Thymus (tissue), 11 donors: ENCODE results near the gene OPCML. TPM values are rescaled to one million over a fixed set of nuclear protein-coding genes. Genes with fewer than 3 reads are reported as not detected.

Experiments
- DNase-seq, 9 donors: peaks; one replicate each; pipeline ENCODE4 v3.0.0-alpha.2; 2013; ENCODE audit warnings: low spot score in 9 of 9, low read depth in 6 of 9, missing footprints in 1 of 9
- H3K27ac ChIP-seq, 2 donors: one replicate each; pipeline ENCODE4 v1.5.1; 2013; ENCODE audit warnings: control low read depth in 1 of 2, low read depth in 1 of 2, low read length in 1 of 2, mild to moderate bottlenecking in 1 of 2, moderate library complexity in 1 of 2
- H3K27me3 ChIP-seq, 2 donors: one replicate each; pipeline ENCODE4 v1.5.1; 2013; ENCODE audit warnings: low read length in 1 of 2; ENCODE audit not compliant: control insufficient read depth in 2 of 2, insufficient read depth in 1 of 2
- H3K36me3 ChIP-seq, 2 donors: one replicate each; pipeline ENCODE4 v1.5.1; 2013; ENCODE audit warnings: low read length in 1 of 2, mild to moderate bottlenecking in 1 of 2, moderate library complexity in 1 of 2; ENCODE audit not compliant: control insufficient read depth in 2 of 2, insufficient read depth in 2 of 2
- H3K4me1 ChIP-seq, 2 donors: one replicate each; pipeline ENCODE4 v1.5.1; 2013; ENCODE audit warnings: low read length in 2 of 2; ENCODE audit not compliant: control insufficient read depth in 2 of 2, insufficient read depth in 2 of 2
- H3K4me3 ChIP-seq, 2 donors: one replicate each; pipeline ENCODE4 v1.5.1; 2013; ENCODE audit warnings: low read length in 2 of 2, control low read depth in 1 of 2, mild to moderate bottlenecking in 1 of 2
- H3K9me3 ChIP-seq, 2 donors: one replicate each; pipeline ENCODE4 v1.5.1; 2013; ENCODE audit warnings: low read length in 1 of 2, mild to moderate bottlenecking in 1 of 2; ENCODE audit not compliant: control insufficient read depth in 2 of 2, insufficient read depth in 1 of 2
- WGBS: extraction: QIAGEN DNeasy Blood & Tissue Kit; methylation state at CpG from one replicate; pipeline ENCODE4 v1.1.7; 2013; 5-methylcytosine and 5-hydroxymethylcytosine counted together
- polyA plus RNA-seq: library from polyadenylated mRNA; stranded (reverse); fragments of 200-250 nt; gene quantifications from one replicate; pipeline ENCODE4 v1.2.3, GENCODE V29; 2013
- total RNA-seq: library from RNA; stranded (reverse); fragments of 120-200 nt; gene quantifications from one replicate; pipeline ENCODE4 v1.2.4, GENCODE V29; 2013
- donor health status: healthy.

The OPCML gene
- total and polyA plus RNA-seq, 2 donors, result 0.07 to 0.09 TPM

GRCh38 chr11:132941024-132941646 lies 591.2 kb downstream of the OPCML start:
- H3K9me3 ChIP-seq, result no peaks in the 10 kb centered on the region
- 66% methylated on average over 4 of the region's 4 CpGs for WGBS
- H3K4me1 ChIP-seq, result no peaks in the 10 kb centered on the region
- peaks cover 35 to 38% of the 10 kb centered on the region in 2 donors for H3K27me3 ChIP-seq
- no peak overlapping the region for H3K4me3 ChIP-seq
- H3K36me3 ChIP-seq, result no peaks in the 10 kb centered on the region
- no peak overlapping the region for H3K27ac ChIP-seq
- peak in 4 of 9 donors; percentile 4 to 23 (median 8) for DNase-seq

- no peak for DNase-seq
- Histone ChIP-seq H3K4me1 (no peaks in the 10 kb centered on the region), H3K9me3 (no peaks in the 10 kb centered on the region), H3K27ac (no peak overlapping the region), H3K36me3 (no peaks in the 10 kb centered on the region), H3K4me3 (no peak overlapping the region), H3K27me3 (peaks cover 6 to 8% of the 10 kb centered on the region in 2 donors)
- 80% methylated on average over 4 of the region's 4 CpGs for WGBS
These were observed 595.3 kb downstream of the OPCML start for GRCh38 chr11:132937016-132937415.

DNA sequence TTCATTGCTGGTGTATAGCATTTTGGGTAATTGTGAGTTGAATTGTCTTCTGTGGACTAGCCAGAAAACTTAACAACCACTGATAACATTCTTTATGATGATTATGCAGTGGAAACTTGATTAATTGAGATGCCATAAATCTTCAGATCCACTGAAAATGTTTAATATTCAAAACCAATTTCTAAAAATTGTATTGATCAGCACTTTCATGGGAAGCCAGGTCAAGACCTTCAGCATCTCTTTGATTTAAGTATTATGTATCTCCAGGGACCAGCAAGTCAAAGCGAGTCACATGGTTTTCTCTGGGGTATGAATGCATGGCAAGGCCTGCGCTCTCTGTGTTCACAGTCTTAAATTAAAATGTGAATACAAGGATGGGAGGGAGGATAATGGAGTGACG lies 596.9 kb downstream of the OPCML start:
- H3K27ac ChIP-seq, result no peak overlapping the region
- no peaks in the 10 kb centered on the region for H3K9me3 ChIP-seq
- H3K27me3 ChIP-seq, result no peaks in the 10 kb centered on the region
- no peak overlapping the region for H3K4me3 ChIP-seq
- WGBS, result 93% methylated on average over 3 of the region's 3 CpGs
- no peak for DNase-seq
- H3K36me3 ChIP-seq, result no peaks in the 10 kb centered on the region
- no peaks in the 10 kb centered on the region for H3K4me1 ChIP-seq

DNA sequence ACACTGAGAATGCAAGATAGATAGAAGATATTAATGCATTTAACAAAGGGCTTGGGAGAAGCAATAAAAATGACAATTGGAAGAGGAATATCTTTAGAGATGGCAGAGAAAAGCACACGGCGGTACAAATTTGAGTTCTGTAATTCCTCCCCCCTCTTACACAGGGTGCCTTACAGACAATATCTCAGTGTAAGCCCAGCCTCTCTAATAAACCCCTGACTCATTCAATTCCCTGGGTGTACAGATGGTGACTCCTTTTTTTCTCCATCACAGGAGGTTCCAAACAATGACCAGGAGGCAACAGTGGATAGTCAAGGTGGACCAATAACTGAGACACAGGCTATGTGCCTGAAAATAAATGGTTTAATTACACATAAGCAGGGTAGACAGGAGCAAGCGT lies 598.6 kb downstream of the OPCML start:
- whole genome bisulfite sequencing, result 91% methylated on average over 3 of the region's 3 CpGs
- Histone ChIP-seq H3K4me3 (no peak overlapping the region), H3K27ac (no peak overlapping the region), H3K27me3 (no peaks in the 10 kb centered on the region), H3K9me3 (no peaks in the 10 kb centered on the region), H3K4me1 (no peaks in the 10 kb centered on the region), H3K36me3 (no peaks in the 10 kb centered on the region)
- no peak for DNase-seq

GRCh38 chr11:132925825-132926469 lies 606.4 kb downstream of the OPCML start:
- no peak for DNase-seq
- H3K27ac ChIP-seq, result no peak overlapping the region
- 85% methylated on average over 3 of the region's 3 CpGs for WGBS
- H3K4me1 ChIP-seq, result no peaks in the 10 kb centered on the region
- H3K4me3 ChIP-seq, result no peak overlapping the region
- H3K9me3 ChIP-seq, result no peaks in the 10 kb centered on the region
- H3K36me3 ChIP-seq, result no peaks in the 10 kb centered on the region
- H3K27me3 ChIP-seq, result no peaks in the 10 kb centered on the region

DNA sequence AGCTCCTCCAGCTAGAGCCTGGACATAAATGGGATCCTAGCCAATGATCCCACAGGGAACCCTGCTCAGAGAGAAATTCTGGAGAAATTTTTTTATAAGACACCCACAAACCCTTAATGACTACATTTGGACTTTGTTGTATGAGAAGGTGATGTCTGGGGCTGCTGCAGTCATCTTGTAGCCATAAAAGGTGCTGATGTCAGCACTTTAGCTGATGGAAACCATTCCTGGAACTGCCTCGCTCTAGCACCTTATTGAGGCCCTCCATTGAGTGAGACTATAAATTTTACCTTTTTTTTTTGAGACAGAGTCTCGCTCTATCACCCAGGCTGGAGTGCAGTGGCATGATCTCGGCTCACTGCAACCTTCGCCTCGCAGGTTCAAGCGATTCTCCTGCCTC lies 610.7 kb downstream of the OPCML start:
- DNase-seq, result no peak
- no peaks in the 10 kb centered on the region for H3K9me3 ChIP-seq
- no peaks in the 10 kb centered on the region for H3K4me1 ChIP-seq
- 95% methylated on average over 6 of the region's 6 CpGs for WGBS
- no peak overlapping the region for H3K4me3 ChIP-seq
- no peaks in the 10 kb centered on the region for H3K27me3 ChIP-seq
- H3K36me3 ChIP-seq, result no peaks in the 10 kb centered on the region
- H3K27ac ChIP-seq, result no peak overlapping the region

GRCh38 chr11:132920451-132921096 lies 611.7 kb downstream of the OPCML start:
- no peaks in the 10 kb centered on the region for H3K4me1 ChIP-seq
- H3K27me3 ChIP-seq, result no peaks in the 10 kb centered on the region
- WGBS, result 72% methylated on average over 20 of the region's 20 CpGs
- H3K36me3 ChIP-seq, result no peaks in the 10 kb centered on the region
- DNase-seq, result no peak
- no peak overlapping the region for H3K4me3 ChIP-seq
- no peak overlapping the region for H3K27ac ChIP-seq
- H3K9me3 ChIP-seq, result no peaks in the 10 kb centered on the region

GRCh38 chr11:132914600-132914999 lies 617.7 kb downstream of the OPCML start:
- H3K36me3 ChIP-seq, result no peaks in the 10 kb centered on the region
- no peaks in the 10 kb centered on the region for H3K4me1 ChIP-seq
- no peaks in the 10 kb centered on the region for H3K27me3 ChIP-seq
- DNase-seq, result no peak
- WGBS, result 91% methylated on average over 5 of the region's 5 CpGs
- H3K4me3 ChIP-seq, result no peak overlapping the region
- H3K9me3 ChIP-seq, result no peaks in the 10 kb centered on the region
- H3K27ac ChIP-seq, result no peak overlapping the region

DNA sequence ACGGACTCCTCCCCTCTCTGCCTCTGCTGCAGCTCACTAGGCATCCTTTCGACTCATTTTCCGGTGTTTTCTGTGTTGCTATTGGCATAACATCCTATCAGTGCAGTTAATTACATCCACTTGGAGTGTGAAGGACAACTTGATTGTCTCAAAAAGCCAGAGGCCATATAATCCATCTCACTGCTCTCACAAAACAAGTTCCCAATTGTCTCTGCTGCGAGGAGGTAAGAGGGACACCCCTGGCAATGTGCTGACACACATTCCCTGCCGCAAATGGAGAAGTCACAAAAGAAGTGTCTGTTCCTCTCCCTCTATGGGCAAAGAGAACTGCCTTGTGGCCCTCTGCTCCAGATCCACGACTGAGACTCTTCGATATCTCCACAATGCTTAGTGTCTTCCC lies 618.4 kb downstream of the OPCML start:
- Histone ChIP-seq H3K36me3 (no peaks in the 10 kb centered on the region), H3K27ac (no peak overlapping the region), H3K4me3 (no peak overlapping the region), H3K9me3 (no peaks in the 10 kb centered on the region), H3K4me1 (no peaks in the 10 kb centered on the region), H3K27me3 (no peaks in the 10 kb centered on the region)
- DNase-seq, result no peak
- WGBS, result 83% methylated on average over 7 of the region's 7 CpGs
